NCI-H82 (cell line): ENCODE results near the gene XCL1.
"Not testable (repeated sequence)": the region's sequence is repeated elsewhere in the genome, so short reads cannot be mapped to it uniquely, and the experiment has no call there.

ENCODE experiments used
- DNase-seq: peaks from one replicate; lab custom pipeline; 2025; lab: John Stamatoyannopoulos, UW

XCL1 gene

GRCh38 chr1:168576245-168576688 lies at the start of gene XCL1:
XCL1 (plus strand) TSS chr1:168576605; CDS start chr1:168576638, 33 bp downstream.
- DNase-seq: not testable (repeated sequence)

GRCh38 chr1:168529518-168529917 lies 46.9 kb upstream of the XCL1 start:
- DNase-seq: no peak

- DNase-seq: peak; percentile 83
Observed at GRCh38 chr1:168531615-168532345, 44.6 kb upstream of the XCL1 start.

GRCh38 chr1:168535536-168535935 lies 40.9 kb upstream of the XCL1 start:
- DNase-seq: no peak

- not testable (repeated sequence) for DNase-seq
Observed at GRCh38 chr1:168540798-168541197, 35.6 kb upstream of the XCL1 start.

- not testable (repeated sequence) for DNase-seq
Observed at GRCh38 chr1:168542978-168543377, 33.4 kb upstream of the XCL1 start.

- not testable (repeated sequence) for DNase-seq
Observed at GRCh38 chr1:168543840-168544498, 32.4 kb upstream of the XCL1 start, which contains the start of gene XCL2. XCL2 (minus strand) TSS chr1:168543997; CDS start chr1:168543964, 33 bp downstream.

GRCh38 chr1:168545678-168546552 lies 30.5 kb upstream of the XCL1 start:
- DNase-seq: peak; percentile 45

GRCh38 chr1:168546553-168546895 lies 29.9 kb upstream of the XCL1 start:
- not testable (repeated sequence) for DNase-seq

GRCh38 chr1:168550971-168551370 lies 25.4 kb upstream of the XCL1 start:
- DNase-seq: no peak

- no peak for DNase-seq
Observed at GRCh38 chr1:168551688-168552087, 24.7 kb upstream of the XCL1 start.

GRCh38 chr1:168552961-168553360 lies 23.4 kb upstream of the XCL1 start:
- peak; percentile 83 for DNase-seq

- DNase-seq: no peak
Observed at GRCh38 chr1:168553680-168554553, 22.5 kb upstream of the XCL1 start.

- DNase-seq: no peak
Observed at GRCh38 chr1:168554603-168555483, 21.6 kb upstream of the XCL1 start.

- no peak for DNase-seq
Observed at GRCh38 chr1:168555508-168556046, 20.8 kb upstream of the XCL1 start.

GRCh38 chr1:168556647-168557046 lies 19.8 kb upstream of the XCL1 start:
- DNase-seq: no peak

GRCh38 chr1:168560370-168560769 lies 16.0 kb upstream of the XCL1 start:
- DNase-seq: no peak

GRCh38 chr1:168561989-168562388 lies 14.4 kb upstream of the XCL1 start:
- DNase-seq: no peak

- no peak for DNase-seq
Observed at GRCh38 chr1:168565825-168566224, 10.6 kb upstream of the XCL1 start.

GRCh38 chr1:168567007-168567406 lies 9.4 kb upstream of the XCL1 start:
- DNase-seq: no peak
